ENCODE measurements around the gene NKAIN2. TPM values are rescaled to one million over a fixed set of nuclear protein-coding genes. Genes with fewer than 3 reads are reported as not detected.

NKAIN2 gene
- total RNA-seq, 2 donors from 2014 or later: not detected

GRCh38 chr6:124755321-124755720 is 951.7 kb downstream of the NKAIN2 start:
- peaks cover 4% of the 10 kb centered on the region for H3K9me3 Mint-ChIP-seq
- H3K36me3 Mint-ChIP-seq (ENCODE audit: low read depth): no peaks in the 10 kb centered on the region
- ATAC-seq (replicated peaks): no peak
- H3K4me3 Mint-ChIP-seq: no peak overlapping the region
- peaks cover 7% of the 10 kb centered on the region for H3K27me3 Mint-ChIP-seq
- H3K4me1 Mint-ChIP-seq: no peaks in the 10 kb centered on the region
- no peak overlapping the region for H3K27ac Mint-ChIP-seq

DNA sequence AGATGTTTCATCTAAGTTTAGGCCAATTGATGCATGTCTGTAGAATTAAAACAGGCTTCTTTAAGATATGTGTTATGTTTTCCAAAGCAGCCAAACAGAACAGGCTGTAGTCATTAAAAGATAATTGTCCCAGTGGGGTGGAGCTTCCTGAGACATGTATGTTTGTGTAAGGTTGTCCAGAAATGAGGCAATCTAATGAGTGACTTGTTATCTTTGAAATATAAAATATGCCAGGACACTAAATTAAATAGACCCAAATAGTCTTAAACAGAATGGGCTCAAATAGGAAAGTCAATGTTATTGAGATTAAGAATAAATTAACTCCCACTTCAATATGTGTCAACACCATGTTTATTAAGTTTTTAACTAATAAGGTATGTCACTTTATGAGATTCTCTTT is 953.9 kb downstream of the NKAIN2 start:
- no peak for ATAC-seq (replicated peaks)

GRCh38 chr6:124758663-124759062 is 955.0 kb downstream of the NKAIN2 start:
- peaks cover 3% of the 10 kb centered on the region for H3K27me3 Mint-ChIP-seq
- no peaks in the 10 kb centered on the region for H3K36me3 Mint-ChIP-seq (ENCODE audit: low read depth)

More for the DNA sequence above, 953.9 kb downstream of the NKAIN2 start:
- Mint-ChIP-seq H3K4me1 (no peaks in the 10 kb centered on the region), H3K9me3 (no peaks in the 10 kb centered on the region), H3K27me3 (peaks cover 3% of the 10 kb centered on the region), H3K4me3 (no peak overlapping the region), H3K27ac (no peak overlapping the region), H3K36me3 (ENCODE audit: low read depth) (no peaks in the 10 kb centered on the region)

GRCh38 chr6:124765280-124765679 is 961.6 kb downstream of the NKAIN2 start:
- Mint-ChIP-seq H3K27ac (no peak overlapping the region), H3K36me3 (ENCODE audit: low read depth) (no peaks in the 10 kb centered on the region), H3K4me1 (no peaks in the 10 kb centered on the region), H3K4me3 (no peak overlapping the region), H3K9me3 (no peaks in the 10 kb centered on the region), H3K27me3 (no peaks in the 10 kb centered on the region)
- ATAC-seq (replicated peaks): no peak

More at GRCh38 chr6:124758663-124759062, 955.0 kb downstream of the NKAIN2 start:
- Mint-ChIP-seq H3K4me3 (no peak overlapping the region), H3K4me1 (no peaks in the 10 kb centered on the region), H3K27ac (no peak overlapping the region), H3K9me3 (no peaks in the 10 kb centered on the region)
- no peak for ATAC-seq (replicated peaks)

- Mint-ChIP-seq H3K4me3 (no peak overlapping the region), H3K9me3 (no peaks in the 10 kb centered on the region), H3K4me1 (no peaks in the 10 kb centered on the region), H3K27me3 (peaks cover 5% of the 10 kb centered on the region), H3K36me3 (ENCODE audit: low read depth) (no peaks in the 10 kb centered on the region), H3K27ac (no peak overlapping the region)
- ATAC-seq (replicated peaks): no peak
Measured at GRCh38 chr6:124768224-124768623, 964.6 kb downstream of the NKAIN2 start.

DNA sequence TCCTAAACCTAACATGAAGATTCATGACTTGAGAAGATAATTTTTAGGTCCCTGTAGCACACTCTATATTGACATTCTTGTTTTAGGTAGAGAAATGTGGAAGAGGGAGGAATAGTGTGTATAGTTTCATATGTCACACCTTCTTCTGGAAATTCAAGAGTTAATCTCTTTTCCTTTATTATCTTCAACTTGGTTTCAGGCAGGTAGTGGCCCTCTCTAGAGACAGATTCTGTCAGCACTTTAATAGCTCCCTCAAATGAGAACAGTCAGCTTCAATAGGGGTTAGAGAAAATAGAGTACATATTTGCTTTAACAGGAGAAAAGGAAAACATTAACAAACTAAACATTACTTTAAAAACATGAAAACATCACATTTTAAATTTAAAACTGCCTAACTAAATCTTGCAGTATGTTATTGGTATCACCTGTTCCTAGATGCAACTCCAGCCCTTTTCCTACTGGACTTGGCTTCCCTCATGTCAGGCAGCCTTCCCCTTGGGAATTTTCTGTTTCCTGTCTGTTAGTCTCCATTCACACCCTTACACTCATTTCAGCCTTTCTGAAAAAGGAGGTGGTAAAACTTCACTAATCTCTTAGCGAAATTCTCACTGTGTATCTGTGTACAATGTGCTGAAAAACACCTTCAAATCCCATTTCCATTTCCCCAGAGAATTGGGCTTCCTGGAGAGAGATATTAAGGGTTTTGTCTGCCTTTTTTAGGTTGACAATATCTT is 966.3 kb downstream of the NKAIN2 start:
- Mint-ChIP-seq H3K4me3 (no peak overlapping the region), H3K27me3 (peaks cover 5% of the 10 kb centered on the region), H3K36me3 (ENCODE audit: low read depth) (no peaks in the 10 kb centered on the region), H3K27ac (no peak overlapping the region), H3K4me1 (no peaks in the 10 kb centered on the region), H3K9me3 (no peaks in the 10 kb centered on the region)
- ATAC-seq (replicated peaks): no peak

DNA sequence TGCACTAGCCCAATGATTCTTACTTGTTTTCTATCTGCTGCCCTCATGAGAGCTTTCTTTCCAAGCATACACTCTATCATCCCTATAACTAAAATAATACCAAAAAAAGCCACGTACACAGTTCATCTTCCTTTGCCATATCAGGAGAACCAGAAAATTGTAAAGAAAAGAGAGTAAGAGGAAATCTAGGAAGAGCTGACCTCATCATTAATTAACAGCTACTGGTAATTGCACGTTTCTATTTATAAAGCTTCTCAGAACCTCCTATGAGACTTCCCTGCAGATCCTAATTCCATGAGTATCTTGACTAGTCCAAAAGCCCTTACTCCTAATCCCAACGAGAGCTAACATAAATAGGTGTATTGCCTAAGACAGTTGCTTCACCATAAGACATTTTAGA is 967.1 kb downstream of the NKAIN2 start:
- no peak for ATAC-seq (replicated peaks)
- H3K27me3 Mint-ChIP-seq: peaks cover 5% of the 10 kb centered on the region
- H3K27ac Mint-ChIP-seq: no peak overlapping the region
- no peak overlapping the region for H3K4me3 Mint-ChIP-seq
- H3K4me1 Mint-ChIP-seq: no peaks in the 10 kb centered on the region
- no peaks in the 10 kb centered on the region for H3K36me3 Mint-ChIP-seq (ENCODE audit: low read depth)
- H3K9me3 Mint-ChIP-seq: no peaks in the 10 kb centered on the region

GRCh38 chr6:124772733-124773319 is 969.2 kb downstream of the NKAIN2 start:
- H3K4me3 Mint-ChIP-seq: no peak overlapping the region
- peaks cover 5% of the 10 kb centered on the region for H3K27me3 Mint-ChIP-seq
- ATAC-seq (replicated peaks): no peak
- H3K9me3 Mint-ChIP-seq: no peaks in the 10 kb centered on the region
- no peaks in the 10 kb centered on the region for H3K4me1 Mint-ChIP-seq
- no peak overlapping the region for H3K27ac Mint-ChIP-seq
- no peaks in the 10 kb centered on the region for H3K36me3 Mint-ChIP-seq (ENCODE audit: low read depth)

- peaks cover 5% of the 10 kb centered on the region for H3K27me3 Mint-ChIP-seq
- H3K27ac Mint-ChIP-seq: no peak overlapping the region
- H3K4me1 Mint-ChIP-seq: no peaks in the 10 kb centered on the region
- no peaks in the 10 kb centered on the region for H3K36me3 Mint-ChIP-seq (ENCODE audit: low read depth)
- H3K4me3 Mint-ChIP-seq: no peak overlapping the region
- H3K9me3 Mint-ChIP-seq: no peaks in the 10 kb centered on the region
- no peak for ATAC-seq (replicated peaks)
Measured at GRCh38 chr6:124775121-124775520, 971.5 kb downstream of the NKAIN2 start.

DNA sequence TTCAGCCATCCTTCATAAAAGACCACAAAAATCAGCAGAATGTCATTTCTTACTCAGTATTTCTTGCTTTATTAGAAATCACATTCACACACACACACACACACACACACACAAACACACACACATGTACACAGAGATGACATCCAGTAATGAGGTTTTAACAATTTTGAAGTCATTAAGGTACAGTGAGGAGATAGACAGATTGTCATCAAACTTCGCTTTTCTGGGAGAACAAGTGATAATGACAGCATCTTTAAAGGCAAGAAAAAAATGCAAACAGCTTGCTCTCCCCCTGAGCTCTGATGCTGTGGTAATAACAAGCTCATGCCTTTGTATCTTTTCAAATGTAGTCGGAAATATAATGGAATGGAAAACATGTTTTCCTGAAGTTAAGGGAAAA is 974.2 kb downstream of the NKAIN2 start:
- no peaks in the 10 kb centered on the region for H3K36me3 Mint-ChIP-seq (ENCODE audit: low read depth)
- no peaks in the 10 kb centered on the region for H3K27me3 Mint-ChIP-seq
- H3K27ac Mint-ChIP-seq: no peak overlapping the region
- H3K4me1 Mint-ChIP-seq: no peaks in the 10 kb centered on the region
- ATAC-seq (replicated peaks): no peak
- no peak overlapping the region for H3K4me3 Mint-ChIP-seq
- H3K9me3 Mint-ChIP-seq: no peaks in the 10 kb centered on the region

GRCh38 chr6:124780623-124781022 is 977.0 kb downstream of the NKAIN2 start:
- H3K36me3 Mint-ChIP-seq (ENCODE audit: low read depth): no peaks in the 10 kb centered on the region
- no peaks in the 10 kb centered on the region for H3K9me3 Mint-ChIP-seq
- H3K4me3 Mint-ChIP-seq: no peak overlapping the region
- H3K4me1 Mint-ChIP-seq: no peaks in the 10 kb centered on the region
- no peak for ATAC-seq (replicated peaks)
- no peak overlapping the region for H3K27ac Mint-ChIP-seq
- H3K27me3 Mint-ChIP-seq: no peaks in the 10 kb centered on the region

DNA sequence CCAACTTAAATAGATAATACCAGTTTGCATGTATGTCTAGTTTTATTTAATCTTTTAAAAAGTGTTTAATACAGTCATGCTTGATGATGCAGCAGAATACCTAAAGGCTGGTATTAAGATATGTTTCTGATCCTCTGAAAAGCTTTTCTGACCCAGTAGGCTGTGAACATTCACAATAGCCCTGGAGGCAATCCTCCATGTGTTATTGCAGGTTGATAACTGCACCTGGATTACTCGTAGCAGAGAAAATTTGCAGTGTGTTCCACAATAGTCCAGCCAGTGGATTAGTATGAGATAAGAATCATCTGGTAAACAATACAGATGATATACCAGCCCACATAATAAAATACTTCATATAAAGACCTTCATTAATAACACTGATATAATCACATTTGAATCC is 979.7 kb downstream of the NKAIN2 start:
- no peaks in the 10 kb centered on the region for H3K4me1 Mint-ChIP-seq
- peaks cover 11% of the 10 kb centered on the region for H3K27me3 Mint-ChIP-seq
- no peaks in the 10 kb centered on the region for H3K36me3 Mint-ChIP-seq (ENCODE audit: low read depth)
- H3K9me3 Mint-ChIP-seq: no peaks in the 10 kb centered on the region
- ATAC-seq (replicated peaks): no peak
- no peak overlapping the region for H3K27ac Mint-ChIP-seq
- no peak overlapping the region for H3K4me3 Mint-ChIP-seq

GRCh38 chr6:124791156-124791555 is 987.5 kb downstream of the NKAIN2 start:
- Mint-ChIP-seq H3K27me3 (peaks cover 24% of the 10 kb centered on the region), H3K36me3 (ENCODE audit: low read depth) (no peaks in the 10 kb centered on the region), H3K27ac (no peak overlapping the region), H3K4me3 (no peak overlapping the region), H3K9me3 (no peaks in the 10 kb centered on the region), H3K4me1 (no peaks in the 10 kb centered on the region)
- ATAC-seq (replicated peaks): no peak

DNA sequence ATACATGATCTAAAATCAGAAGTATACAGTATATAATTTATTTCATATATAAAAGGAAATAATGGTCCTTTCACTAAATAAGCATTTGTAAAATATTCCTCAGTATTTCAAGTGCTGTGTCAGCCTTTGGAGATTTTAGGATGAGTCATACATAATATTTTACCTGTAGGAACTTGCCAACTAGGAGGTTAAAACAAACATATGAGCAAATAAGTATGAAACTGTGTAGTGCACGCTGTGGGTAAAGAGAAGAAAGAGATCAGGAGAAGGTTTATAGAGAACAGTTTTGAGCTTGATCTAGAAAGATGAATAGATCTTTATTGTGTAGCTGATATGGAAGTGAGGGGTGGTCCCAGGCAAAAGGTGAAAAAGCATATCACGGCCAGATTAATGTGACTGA is 988.7 kb downstream of the NKAIN2 start:
- H3K36me3 Mint-ChIP-seq (ENCODE audit: low read depth): no peaks in the 10 kb centered on the region
- H3K27me3 Mint-ChIP-seq: peaks cover 20% of the 10 kb centered on the region
- H3K27ac Mint-ChIP-seq: no peak overlapping the region
- ATAC-seq (replicated peaks): no peak
- H3K4me1 Mint-ChIP-seq: no peaks in the 10 kb centered on the region
- no peaks in the 10 kb centered on the region for H3K9me3 Mint-ChIP-seq
- H3K4me3 Mint-ChIP-seq: no peak overlapping the region

GRCh38 chr6:124793398-124793797 is 989.7 kb downstream of the NKAIN2 start:
- ATAC-seq (replicated peaks): no peak
- Mint-ChIP-seq H3K27ac (no peak overlapping the region), H3K4me1 (no peaks in the 10 kb centered on the region), H3K36me3 (ENCODE audit: low read depth) (no peaks in the 10 kb centered on the region), H3K9me3 (no peaks in the 10 kb centered on the region), H3K27me3 (peaks cover 13% of the 10 kb centered on the region), H3K4me3 (no peak overlapping the region)

Data from activated T-helper 17 cell treated with anti-CD3 and anti-CD28 coated beads, Interleukin-2, amount 50 U/mL, for 72 hours (primary cell).